Measurements from ENCODE around the gene CHCHD6. TPM values are rescaled to one million over a fixed set of nuclear protein-coding genes. Genes with fewer than 3 reads are reported as not detected.

CHCHD6 gene
- polyA plus RNA-seq, 1 donor from 2014 or later: 102 TPM

DNA sequence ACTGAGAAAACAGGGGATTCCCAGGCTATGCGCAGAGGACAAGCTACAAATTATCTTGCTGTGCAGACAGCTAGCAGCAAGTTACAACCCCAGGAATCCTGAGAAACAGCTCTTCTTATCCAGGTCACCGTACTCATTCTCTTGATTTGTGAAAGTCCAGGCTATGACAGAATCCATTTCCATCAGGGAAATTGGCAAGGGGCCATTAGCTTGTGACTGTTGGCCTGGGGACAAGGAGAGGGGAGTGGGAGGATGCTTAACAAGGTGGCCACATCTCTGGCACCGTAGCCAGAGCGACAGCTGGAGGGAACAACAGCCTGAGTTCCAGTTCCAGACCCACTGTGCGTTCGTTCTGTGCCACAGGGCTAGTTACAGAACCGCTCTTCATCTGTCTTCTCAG, 233.9 kb downstream of the CHCHD6 start:
- Histone ChIP-seq H3K9me2 (ENCODE audit: insufficient read depth, low read length) (no peaks in the 10 kb centered on the region), H3K4me2 (ENCODE audit: low read length) (no peak overlapping the region), H3K9me3 (ENCODE audit: low read length) (no peaks in the 10 kb centered on the region), H2AFZ (ENCODE audit: low read depth, low read length) (no peak overlapping the region), H3K27me3 (ENCODE audit: insufficient read depth, low read depth, low read length) (no peaks in the 10 kb centered on the region), H3K4me3 (ENCODE audit: low read length) (no peak overlapping the region), H3K27ac (ENCODE audit: low read length) (no peak overlapping the region), H4K20me1 (ENCODE audit: insufficient read depth) (no peaks in the 10 kb centered on the region), H3K36me3 (ENCODE audit: insufficient read depth, low read length) (no peaks in the 10 kb centered on the region), H3K9ac (ENCODE audit: low read length) (no peak overlapping the region), H3F3A (ENCODE audit: insufficient read depth, low read length, poor library complexity, severe bottlenecking) (no peaks in the 10 kb centered on the region), H3K79me2 (replicated peaks; ENCODE audit: insufficient read depth, low read length) (no peaks in the 10 kb centered on the region)
- TF ChIP-seq TAF1 (IDR thresholded peaks at IDR 0.05; ENCODE audit: low read depth): no peak
- TF ChIP-seq POLR2AphosphoS5 (IDR thresholded peaks at IDR 0.05): no peak
- TF ChIP-seq, protein P1, sequence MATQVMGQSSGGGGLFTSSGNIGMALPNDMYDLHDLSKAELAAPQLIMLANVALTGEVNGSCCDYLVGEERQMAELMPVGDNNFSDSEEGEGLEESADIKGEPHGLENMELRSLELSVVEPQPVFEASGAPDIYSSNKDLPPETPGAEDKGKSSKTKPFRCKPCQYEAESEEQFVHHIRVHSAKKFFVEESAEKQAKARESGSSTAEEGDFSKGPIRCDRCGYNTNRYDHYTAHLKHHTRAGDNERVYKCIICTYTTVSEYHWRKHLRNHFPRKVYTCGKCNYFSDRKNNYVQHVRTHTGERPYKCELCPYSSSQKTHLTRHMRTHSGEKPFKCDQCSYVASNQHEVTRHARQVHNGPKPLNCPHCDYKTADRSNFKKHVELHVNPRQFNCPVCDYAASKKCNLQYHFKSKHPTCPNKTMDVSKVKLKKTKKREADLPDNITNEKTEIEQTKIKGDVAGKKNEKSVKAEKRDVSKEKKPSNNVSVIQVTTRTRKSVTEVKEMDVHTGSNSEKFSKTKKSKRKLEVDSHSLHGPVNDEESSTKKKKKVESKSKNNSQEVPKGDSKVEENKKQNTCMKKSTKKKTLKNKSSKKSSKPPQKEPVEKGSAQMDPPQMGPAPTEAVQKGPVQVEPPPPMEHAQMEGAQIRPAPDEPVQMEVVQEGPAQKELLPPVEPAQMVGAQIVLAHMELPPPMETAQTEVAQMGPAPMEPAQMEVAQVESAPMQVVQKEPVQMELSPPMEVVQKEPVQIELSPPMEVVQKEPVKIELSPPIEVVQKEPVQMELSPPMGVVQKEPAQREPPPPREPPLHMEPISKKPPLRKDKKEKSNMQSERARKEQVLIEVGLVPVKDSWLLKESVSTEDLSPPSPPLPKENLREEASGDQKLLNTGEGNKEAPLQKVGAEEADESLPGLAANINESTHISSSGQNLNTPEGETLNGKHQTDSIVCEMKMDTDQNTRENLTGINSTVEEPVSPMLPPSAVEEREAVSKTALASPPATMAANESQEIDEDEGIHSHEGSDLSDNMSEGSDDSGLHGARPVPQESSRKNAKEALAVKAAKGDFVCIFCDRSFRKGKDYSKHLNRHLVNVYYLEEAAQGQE (IDR thresholded peaks at IDR 0.05; ENCODE audit: borderline replicate concordance): no peak
- TF ChIP-seq SMC3 (conservative IDR thresholded peaks at IDR 0.05; ENCODE audit: poor library complexity): no peak
- no peak for TF ChIP-seq RAD21 (conservative IDR thresholded peaks at IDR 0.05)
- TF ChIP-seq MXI1 (conservative IDR thresholded peaks at IDR 0.05; ENCODE audit: poor library complexity, severe bottlenecking): no peak
- TF ChIP-seq, protein P2, sequence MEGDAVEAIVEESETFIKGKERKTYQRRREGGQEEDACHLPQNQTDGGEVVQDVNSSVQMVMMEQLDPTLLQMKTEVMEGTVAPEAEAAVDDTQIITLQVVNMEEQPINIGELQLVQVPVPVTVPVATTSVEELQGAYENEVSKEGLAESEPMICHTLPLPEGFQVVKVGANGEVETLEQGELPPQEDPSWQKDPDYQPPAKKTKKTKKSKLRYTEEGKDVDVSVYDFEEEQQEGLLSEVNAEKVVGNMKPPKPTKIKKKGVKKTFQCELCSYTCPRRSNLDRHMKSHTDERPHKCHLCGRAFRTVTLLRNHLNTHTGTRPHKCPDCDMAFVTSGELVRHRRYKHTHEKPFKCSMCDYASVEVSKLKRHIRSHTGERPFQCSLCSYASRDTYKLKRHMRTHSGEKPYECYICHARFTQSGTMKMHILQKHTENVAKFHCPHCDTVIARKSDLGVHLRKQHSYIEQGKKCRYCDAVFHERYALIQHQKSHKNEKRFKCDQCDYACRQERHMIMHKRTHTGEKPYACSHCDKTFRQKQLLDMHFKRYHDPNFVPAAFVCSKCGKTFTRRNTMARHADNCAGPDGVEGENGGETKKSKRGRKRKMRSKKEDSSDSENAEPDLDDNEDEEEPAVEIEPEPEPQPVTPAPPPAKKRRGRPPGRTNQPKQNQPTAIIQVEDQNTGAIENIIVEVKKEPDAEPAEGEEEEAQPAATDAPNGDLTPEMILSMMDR (IDR thresholded peaks at IDR 0.05; ENCODE audit: poor library complexity, severe bottlenecking): no peak
- TF ChIP-seq EZH2 (IDR thresholded peaks at IDR 0.05; ENCODE audit: borderline replicate concordance, insufficient read depth, low read length, poor library complexity, severe bottlenecking): no peak
- no peak for TF ChIP-seq EP300 (conservative IDR thresholded peaks at IDR 0.05; ENCODE audit: poor library complexity, severe bottlenecking)

DNA sequence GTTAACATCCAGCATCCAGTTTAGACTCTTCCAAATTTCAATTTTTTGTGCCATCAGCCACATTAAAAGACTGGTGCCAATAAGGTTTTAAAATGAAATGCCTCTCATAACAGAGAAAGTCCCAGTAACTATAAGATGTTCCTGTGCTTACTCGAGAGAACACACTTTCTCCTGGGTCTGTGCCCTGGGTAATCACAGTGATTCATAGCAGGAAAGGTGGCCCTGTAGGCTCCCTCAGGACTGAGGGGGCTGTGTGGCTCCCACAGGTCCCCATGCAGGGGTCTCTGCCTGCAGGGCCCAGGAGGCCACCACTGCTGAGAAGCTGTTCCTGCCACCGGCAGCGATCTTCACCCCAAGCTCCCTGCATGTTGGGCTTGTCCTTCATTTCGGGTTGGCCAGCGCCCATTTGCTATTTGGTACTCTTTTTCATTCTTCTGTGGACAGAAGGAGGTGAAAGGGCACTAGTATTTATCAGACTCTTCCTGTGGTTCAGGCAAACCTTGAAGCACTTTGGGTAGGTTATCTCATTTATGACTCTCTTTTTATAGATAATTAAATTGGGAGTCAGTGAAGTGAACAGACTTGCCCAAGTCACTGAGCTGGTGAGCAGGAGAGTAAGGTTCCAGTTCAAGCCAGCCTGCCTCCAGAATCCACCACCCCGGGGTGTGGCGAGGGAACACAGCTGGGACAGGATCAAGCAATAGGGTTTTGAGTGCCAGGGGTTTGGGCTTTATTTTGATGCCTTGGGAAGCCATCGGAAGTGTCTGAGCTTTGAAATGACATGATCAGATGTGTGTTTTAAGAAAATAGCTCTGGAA, 234.7 kb downstream of the CHCHD6 start:
- Histone ChIP-seq H3K79me2 (replicated peaks; ENCODE audit: insufficient read depth, low read length) (no peaks in the 10 kb centered on the region), H3K4me2 (ENCODE audit: low read length) (no peak overlapping the region), H3K9me2 (ENCODE audit: insufficient read depth, low read length) (no peaks in the 10 kb centered on the region), H3K36me3 (ENCODE audit: insufficient read depth, low read length) (no peaks in the 10 kb centered on the region), H3K9ac (ENCODE audit: low read length) (no peak overlapping the region), H2AFZ (ENCODE audit: low read depth, low read length) (no peak overlapping the region), H3K9me3 (ENCODE audit: low read length) (no peaks in the 10 kb centered on the region), H3K4me3 (ENCODE audit: low read length) (no peak overlapping the region), H3F3A (ENCODE audit: insufficient read depth, low read length, poor library complexity, severe bottlenecking) (no peaks in the 10 kb centered on the region), H3K27ac (ENCODE audit: low read length) (no peak overlapping the region), H4K20me1 (ENCODE audit: insufficient read depth) (no peaks in the 10 kb centered on the region), H3K27me3 (ENCODE audit: insufficient read depth, low read depth, low read length) (no peaks in the 10 kb centered on the region)
- TF ChIP-seq SMC3 (conservative IDR thresholded peaks at IDR 0.05; ENCODE audit: poor library complexity) (no peak), EP300 (conservative IDR thresholded peaks at IDR 0.05; ENCODE audit: poor library complexity, severe bottlenecking) (no peak), RAD21 (conservative IDR thresholded peaks at IDR 0.05) (no peak), TAF1 (IDR thresholded peaks at IDR 0.05; ENCODE audit: low read depth) (no peak), MXI1 (conservative IDR thresholded peaks at IDR 0.05; ENCODE audit: poor library complexity, severe bottlenecking) (no peak), EZH2 (IDR thresholded peaks at IDR 0.05; ENCODE audit: borderline replicate concordance, insufficient read depth, low read length, poor library complexity, severe bottlenecking) (no peak), POLR2AphosphoS5 (IDR thresholded peaks at IDR 0.05) (no peak)
- TF ChIP-seq, protein P2 (IDR thresholded peaks at IDR 0.05; ENCODE audit: poor library complexity, severe bottlenecking): no peak
- TF ChIP-seq, protein P1 (IDR thresholded peaks at IDR 0.05; ENCODE audit: borderline replicate concordance): no peak

All from neural cell (in vitro differentiated cells).